HG02884 (cell line): ENCODE data around the gene FOCAD.

Source experiments
- ATAC-seq: cut with Tn5 transposase; IDR thresholded peaks from one replicate; pipeline ENCODE4 v1.9.1; 2021; ENCODE audit warnings: mild to moderate bottlenecking, moderate library complexity; ENCODE audit not compliant: unreplicated experiment

The FOCAD gene

GRCh38 chr9:20786807-20787206, 102.7 kb downstream of the FOCAD start:
- ATAC-seq, result no peak

GRCh38 chr9:20788526-20789451, 104.7 kb downstream of the FOCAD start:
- ATAC-seq, result no peak

- no peak for ATAC-seq
These were observed 106.7 kb downstream of the FOCAD start for GRCh38 chr9:20790721-20791120.

- ATAC-seq, result no peak
These were observed 107.6 kb downstream of the FOCAD start for GRCh38 chr9:20791682-20792081.

- ATAC-seq, result no peak
These were observed 120.6 kb downstream of the FOCAD start for GRCh38 chr9:20804489-20805250.

- ATAC-seq, result no peak
These were observed 121.7 kb downstream of the FOCAD start for GRCh38 chr9:20805766-20806165.

GRCh38 chr9:20808002-20808401, 123.9 kb downstream of the FOCAD start:
- ATAC-seq, result peak; percentile 55

GRCh38 chr9:20811872-20812271, 127.8 kb downstream of the FOCAD start:
- ATAC-seq, result no peak

- no peak for ATAC-seq
These were observed 132.1 kb downstream of the FOCAD start for GRCh38 chr9:20815923-20816703.

GRCh38 chr9:20823051-20823450, 139.0 kb downstream of the FOCAD start:
- no peak for ATAC-seq

- no peak for ATAC-seq
These were observed 147.0 kb downstream of the FOCAD start for GRCh38 chr9:20831028-20831427.

- no peak for ATAC-seq
These were observed 148.7 kb downstream of the FOCAD start for GRCh38 chr9:20832775-20833174.

GRCh38 chr9:20835377-20836286, 151.6 kb downstream of the FOCAD start:
- ATAC-seq, result no peak

- no peak for ATAC-seq
These were observed 153.1 kb downstream of the FOCAD start for GRCh38 chr9:20837166-20837565.

- ATAC-seq, result no peak
These were observed 154.2 kb downstream of the FOCAD start for GRCh38 chr9:20838218-20838617.

- ATAC-seq, result no peak
These were observed 160.9 kb downstream of the FOCAD start for GRCh38 chr9:20844916-20845315.

GRCh38 chr9:20848490-20848889, 164.4 kb downstream of the FOCAD start:
- no peak for ATAC-seq

- ATAC-seq, result no peak
These were observed 169.8 kb downstream of the FOCAD start for GRCh38 chr9:20853866-20854265.

- no peak for ATAC-seq
These were observed 170.4 kb downstream of the FOCAD start for GRCh38 chr9:20854444-20854843.

- ATAC-seq, result no peak
These were observed 179.9 kb downstream of the FOCAD start for GRCh38 chr9:20863945-20864344.
